Measurements from ENCODE around the gene DCAF5.

The DCAF5 gene

DNA sequence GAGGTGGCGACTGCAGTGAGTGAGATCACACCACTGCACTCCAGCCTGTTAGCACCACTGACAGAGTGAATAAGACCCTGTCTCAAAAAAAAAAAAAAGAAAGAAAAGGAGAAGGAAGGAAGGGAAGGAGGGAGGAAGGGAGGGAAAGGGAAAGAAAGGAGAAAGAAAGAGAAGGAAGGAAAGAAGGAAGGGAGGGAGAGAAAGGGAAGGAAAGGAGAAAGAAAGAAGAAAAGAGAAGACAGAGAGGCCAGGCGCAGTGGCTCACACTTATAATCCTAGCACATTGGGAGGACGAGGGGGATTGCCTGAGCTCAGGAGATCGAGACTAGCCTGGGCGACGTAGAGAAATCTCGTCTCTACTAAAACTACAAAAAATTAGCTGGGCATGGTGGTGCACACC, 13.2 kb downstream of the DCAF5 start:
- DNase-seq, result no peak

DNA sequence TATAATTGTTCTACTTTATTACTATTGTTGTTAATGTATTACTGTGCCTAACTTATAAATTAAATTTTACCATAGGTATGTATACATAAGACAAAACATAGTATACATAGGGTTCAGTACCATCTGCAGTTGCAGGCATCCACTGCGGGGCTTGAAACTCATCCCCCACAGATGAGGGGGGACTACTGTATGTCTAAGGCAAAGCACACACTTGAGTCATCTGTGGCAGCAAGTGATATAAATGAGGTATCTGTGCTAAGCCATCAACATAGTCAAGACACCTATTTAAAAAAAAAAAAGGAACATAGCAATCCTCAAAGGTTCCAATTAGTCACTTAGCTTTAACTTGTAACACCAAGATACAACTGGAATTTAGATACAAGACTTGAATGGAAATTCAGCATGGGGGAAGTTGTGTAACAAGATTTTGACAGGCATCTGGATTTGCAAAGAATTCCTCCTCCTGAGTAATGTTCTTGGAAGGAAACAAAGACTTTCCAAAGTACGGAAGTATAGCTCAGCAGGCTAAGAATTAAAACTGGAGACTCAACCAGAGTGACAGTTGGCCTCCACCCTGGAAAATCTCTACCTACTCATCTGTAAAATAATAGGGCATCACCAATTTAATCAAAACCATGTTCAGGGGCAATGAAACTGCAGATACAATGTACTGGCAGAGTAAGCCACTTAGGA, 14.9 kb downstream of the DCAF5 start:
- no peak for DNase-seq

DNA sequence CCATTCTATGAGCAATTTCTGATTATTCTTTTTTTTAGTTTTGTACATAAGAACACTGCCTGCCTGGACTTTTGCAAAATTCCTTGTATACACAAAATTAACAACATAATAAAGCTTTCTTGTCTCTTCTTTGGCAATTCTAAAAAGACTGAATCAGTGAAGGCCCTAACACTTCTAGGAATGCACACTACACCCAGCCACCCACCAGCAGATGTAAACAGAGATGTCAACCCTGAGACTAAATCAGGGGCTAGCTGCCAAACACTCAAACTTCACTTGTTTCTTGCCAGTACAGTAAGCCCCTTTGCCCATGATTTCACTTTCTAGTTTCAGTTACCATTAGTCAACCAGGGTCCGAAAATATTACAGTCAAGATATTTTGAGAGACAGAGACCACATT, 15.5 kb downstream of the DCAF5 start:
- DNase-seq, result no peak

DNA sequence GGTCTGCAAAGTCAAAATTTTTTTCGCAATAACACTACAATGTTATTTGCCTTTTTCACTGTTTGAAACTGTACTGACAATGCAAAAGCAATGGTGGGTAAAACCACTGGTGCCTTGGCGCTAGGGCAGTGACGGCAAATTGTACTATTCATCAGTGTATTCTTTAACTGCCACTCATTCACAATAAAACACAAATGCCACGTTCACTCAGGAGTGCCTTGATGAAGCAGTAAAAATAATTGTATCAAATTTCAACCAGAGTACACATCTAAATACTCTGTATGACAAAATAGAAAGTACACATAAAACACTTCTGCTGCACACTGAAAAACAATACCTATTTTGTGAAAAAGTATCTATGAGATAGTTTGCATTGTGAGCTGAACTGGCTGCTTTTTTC, 17.8 kb downstream of the DCAF5 start:
- DNase-seq, result no peak

DNA sequence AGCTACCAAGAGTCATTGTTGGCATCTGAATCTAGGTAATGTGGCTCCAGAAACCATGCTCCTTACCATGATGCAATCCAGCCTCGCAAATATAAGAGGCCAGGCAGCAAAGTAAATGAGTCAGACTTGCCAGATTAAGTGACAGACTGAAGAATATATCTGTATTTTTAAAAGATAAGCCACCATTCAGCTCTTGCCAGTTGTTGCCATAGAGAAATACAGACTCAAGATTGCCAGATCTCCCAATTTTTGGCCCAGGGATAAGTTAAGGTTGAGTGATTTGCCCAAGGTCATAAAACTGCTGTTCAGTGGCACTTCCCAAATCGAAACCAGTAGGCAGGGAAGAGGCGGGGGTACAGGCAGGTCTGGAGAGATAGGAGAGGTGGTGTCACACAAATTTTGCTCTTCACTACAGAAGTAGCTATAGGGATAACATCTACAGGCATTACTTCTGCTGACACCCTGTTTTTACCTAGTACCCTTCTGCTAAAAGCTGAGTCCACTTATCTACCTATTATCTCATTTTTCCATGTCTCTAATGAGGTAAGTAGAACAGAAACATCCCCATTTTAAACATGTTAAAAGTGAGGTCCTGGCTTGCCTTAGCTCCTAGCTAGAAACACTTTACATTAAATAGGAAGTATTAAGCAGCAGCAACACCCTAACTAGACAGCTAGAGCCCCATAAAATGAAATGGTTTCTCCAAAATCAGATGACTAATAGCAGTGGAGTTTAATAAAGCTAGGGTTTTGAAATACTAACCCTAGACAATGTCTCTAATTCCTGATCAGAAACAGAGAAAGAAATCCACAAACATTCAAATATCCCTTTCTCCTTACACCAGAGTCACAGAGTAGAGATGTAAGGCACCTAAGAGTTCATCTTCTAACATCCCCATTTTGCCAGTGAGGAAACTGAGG, 19.5 kb downstream of the DCAF5 start:
- no peak for DNase-seq

DNA sequence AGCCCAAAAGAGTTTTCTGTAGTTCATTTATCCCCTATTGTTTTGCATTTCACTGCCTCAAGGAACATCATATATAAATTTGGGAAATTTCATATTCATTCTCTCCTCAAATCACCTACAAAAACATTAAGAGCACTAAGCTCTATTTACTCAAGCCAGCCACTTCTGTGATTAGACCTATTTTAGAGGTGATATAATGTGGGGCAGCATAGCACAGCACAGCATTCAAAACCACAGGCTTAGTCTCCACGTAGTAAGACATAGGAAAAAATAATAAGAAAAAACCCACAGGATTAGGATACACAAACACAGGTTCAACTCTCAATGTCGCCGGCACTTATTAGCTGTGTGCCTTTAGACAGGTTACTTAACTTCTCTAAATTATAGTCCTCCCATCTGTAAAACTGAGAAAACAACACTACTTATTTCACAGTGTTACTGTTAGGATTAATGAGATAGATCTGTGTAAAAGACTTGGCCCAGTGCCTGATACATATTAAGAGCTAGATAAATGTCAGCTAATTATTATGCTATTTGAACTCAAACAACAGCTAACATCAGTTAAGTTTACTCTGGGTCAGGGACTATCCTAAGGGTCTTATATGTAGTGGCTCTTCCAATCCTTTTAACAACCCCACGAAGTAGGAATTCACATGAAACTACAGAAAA, 20.3 kb downstream of the DCAF5 start:
- no peak for DNase-seq

DNA sequence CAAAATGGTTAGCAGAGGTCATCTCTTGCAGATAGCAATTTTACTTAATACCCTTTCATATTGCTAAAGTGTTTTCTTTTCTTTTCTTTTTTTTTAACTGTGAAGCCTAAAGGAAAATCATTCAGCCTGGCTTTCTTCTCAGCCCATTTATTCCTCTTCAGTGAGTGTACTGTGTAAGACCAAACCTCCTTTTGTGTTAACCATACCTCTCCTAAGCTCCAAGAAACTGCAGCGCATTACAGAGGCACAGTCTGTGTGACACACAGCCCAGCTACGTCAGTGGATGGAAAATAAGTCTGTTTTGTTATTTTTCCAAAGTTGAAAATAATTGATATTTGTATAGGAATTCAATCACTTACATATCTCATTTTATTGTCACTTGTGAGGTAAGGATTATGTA, 21.7 kb downstream of the DCAF5 start:
- no peak for DNase-seq

DNA sequence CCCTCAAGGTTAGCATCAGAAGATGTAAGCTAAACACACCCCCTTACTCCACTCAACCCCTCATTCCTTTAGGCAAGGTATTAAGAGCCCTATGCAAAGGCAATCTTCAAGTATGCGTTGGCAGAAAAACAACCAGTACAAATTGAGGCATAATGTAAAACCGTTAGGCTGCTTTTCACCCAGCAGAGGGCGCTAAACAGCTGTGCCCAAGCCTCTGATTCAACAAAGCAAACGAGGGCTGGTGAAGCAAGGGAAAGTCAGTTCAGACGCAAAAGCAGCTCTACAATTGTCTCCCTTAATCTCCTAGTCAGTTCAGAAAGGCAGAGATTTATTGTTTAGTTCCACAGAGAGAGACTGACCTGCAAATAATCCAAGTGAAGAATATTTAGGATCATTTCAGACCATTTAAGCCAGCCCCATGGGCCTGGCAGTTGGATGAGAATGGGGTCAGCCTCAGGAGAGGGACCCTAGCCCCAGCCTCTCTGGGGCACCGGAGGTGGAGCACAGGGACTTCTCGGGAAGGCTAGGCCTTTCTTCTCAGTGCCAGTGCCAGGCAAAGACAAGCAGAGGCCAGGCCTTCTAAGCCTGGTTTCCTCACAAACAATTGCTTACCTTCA, 23.5 kb downstream of the DCAF5 start:
- DNase-seq, result peak; percentile 63

DNA sequence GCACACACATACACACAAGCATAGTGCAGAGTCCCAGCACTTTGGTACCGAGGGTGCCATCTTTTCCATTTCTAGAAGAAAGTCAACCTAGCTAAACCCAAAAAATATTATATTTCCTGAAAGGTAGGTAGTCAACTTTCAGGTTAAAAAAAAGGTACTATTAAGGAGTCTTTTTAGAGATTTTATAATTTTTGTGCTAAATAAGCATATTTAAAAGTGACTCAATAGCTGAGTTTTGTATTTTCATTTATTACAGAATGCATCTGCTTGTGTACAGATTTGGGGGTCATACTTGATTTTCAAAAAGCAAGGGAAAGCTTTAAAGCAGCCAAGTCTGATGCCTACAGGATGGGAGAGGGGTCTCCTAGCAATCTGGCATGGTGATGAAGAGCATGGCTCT, 34.6 kb downstream of the DCAF5 start:
- no peak for DNase-seq

DNA sequence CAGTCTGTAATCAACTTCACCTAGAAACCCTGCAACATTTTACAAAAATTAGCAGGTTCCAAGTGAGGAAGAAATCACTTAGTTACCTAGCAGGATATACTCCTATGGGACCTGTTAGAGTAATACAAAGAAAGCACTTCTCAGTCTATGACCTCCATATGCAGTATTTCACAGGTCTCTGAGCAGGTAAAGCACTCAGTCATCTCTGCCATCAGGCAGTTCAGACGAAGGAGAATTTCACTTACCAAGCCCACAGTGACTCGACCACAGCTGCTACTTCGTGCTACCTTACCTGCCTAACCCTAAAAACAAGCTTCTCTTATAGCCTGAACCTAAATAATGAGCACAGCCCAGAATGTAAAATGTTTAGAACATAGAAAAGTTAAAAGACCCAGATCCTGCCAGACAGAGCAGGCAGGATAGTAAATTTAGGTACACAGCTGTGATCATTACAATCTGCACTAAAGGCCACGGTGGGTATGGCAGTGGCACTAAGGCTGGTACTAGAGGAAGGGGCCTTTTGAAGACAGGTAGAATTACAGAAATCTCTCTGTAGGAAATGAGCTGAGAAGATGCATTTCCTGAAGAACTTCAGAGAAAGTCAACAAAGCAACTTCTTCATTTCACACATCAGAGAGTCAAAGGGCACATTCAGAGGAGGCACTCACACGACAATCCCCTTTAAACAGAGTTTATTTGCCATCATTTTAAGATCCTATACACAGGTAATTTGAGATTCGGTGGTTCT, 35.7 kb downstream of the DCAF5 start:
- DNase-seq, result no peak

DNA sequence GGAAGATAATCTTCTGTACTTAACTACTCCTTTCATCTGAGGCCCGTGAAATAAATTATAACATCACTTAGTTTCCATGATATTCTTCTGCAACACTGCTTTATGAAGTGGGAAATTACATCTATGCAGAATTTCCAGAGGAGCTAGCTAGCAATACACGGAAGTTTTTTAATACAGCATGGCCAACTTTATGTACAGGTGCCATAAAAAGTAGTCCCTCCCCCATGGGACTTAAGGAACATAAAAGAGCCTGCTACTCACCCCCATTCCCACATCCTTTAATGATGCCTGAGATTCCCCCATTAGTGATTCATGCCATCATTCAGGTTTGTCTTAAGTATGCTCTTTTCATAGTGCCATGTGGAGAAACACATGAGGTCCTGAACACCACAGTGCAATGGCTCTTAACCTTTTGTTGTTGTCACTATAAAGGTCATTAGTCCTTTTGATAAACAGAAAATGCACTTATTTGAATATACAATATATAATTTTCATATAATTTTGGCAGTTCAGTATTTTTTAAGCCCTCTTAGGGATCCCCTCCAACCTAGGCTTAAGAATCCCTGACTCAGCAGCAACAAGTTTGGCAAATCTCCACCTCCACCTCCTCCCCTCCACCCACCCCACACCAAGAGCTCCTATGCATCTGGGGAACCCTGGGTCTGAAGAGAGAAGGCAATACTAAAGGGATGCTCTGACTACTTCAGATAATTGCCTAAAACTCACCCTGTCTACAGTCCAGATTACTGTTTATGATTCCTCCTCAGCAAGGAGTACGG, 37.3 kb downstream of the DCAF5 start:
- DNase-seq, result no peak

DNA sequence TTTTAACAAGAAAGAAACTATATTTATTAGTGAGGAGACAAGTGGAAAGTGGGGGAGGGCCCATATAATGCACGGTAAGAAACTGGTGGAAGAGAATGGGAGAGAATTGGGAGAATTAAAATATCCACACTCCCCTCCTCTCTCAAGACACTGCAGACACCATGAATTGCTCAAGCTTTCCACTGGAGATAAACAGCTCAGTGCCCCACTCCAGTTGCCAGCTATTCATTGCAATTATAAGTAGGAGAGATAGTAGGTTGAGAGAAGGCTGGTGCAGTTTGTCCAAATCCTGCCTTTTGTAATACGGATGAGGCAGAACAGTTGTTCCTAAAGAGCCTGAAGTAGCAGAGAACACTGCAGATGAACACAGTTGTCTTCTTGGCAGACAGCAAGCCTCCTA, 38.2 kb downstream of the DCAF5 start:
- DNase-seq, result no peak

DNA sequence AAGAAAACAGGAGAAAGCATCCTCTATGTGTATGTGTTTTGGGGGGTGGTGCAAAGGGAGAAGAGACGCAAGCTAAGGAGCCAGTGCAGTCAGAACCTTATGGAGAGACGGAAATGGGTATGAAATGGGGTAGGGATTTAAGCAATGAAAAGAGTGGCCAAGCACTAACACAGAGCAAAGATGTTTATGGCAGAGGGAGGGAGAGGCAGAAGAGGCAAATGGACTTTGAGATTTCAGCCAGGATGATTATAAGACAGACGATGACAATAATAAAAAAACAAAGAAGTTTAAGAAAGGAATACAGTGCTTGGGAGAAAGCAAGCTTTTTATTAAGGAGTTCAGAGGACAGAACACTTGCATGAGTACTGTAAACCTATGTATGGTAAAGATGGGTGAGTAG, 44.6 kb downstream of the DCAF5 start:
- no peak for DNase-seq

DNA sequence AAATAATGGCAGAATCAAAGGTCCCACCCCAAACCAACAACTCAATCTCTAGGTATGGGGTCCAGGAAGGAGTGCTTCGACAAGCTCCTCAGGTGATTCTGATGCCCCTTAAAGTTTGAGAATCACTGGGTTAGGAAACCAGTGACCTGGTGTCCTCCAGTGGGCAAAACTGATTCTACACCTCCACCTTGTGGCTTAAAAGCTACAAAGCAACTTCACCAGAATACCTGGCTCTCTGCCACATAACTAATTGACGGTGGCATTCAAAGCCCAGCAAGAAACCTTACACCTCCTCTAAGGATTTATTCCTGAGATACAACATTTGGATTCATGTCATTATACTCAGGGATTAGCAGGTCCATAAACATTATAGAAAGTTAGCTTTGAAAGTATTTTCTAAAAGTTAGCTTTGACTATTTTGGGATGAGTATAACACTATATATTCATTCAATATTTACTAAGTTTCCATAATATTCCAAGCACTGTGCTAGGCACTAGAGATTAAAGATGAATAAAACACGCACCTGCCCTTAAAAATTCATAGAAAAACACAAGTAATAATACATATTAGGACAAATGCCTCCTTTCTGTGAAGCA, 45.4 kb downstream of the DCAF5 start:
- DNase-seq, result no peak

DNA sequence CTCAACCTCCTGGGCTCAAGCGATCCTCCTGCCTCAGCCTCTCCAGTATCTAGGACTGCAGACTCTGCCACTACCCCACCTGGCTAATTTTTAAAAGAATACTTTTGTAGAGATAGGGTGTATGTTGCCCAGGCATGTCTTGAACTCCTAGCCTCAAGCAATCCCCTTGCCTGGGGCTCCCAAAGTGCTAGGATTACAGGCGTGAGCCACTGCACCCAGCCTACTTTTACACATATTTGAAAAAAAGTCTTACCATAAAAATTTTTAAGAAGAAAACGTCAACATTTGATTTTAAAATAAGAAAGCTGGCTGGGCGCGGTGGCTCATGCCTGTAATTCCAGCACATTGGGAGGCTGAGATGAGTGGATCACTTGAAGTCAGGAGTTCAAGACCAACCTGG, 46.5 kb downstream of the DCAF5 start:
- DNase-seq, result no peak

DNA sequence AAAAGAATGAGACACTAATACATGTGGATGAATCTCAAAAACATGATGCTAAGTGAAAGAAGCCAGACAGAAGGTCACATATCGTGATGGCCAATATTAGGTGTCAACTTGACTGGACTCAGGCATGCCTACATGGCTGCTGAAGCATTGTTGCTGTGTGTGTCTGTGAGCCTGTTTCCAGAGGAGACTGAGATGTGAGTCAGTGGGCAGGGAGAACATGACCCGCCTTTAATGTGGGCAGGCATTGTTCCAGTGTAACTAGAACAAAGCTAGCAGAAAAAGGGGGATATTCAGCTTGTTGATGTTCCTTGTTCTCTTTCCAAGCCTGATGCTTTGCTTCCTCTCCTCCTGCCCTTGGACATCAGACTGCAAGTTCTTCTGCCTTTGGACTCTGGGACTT, 47.6 kb downstream of the DCAF5 start:
- DNase-seq, result no peak

DNA sequence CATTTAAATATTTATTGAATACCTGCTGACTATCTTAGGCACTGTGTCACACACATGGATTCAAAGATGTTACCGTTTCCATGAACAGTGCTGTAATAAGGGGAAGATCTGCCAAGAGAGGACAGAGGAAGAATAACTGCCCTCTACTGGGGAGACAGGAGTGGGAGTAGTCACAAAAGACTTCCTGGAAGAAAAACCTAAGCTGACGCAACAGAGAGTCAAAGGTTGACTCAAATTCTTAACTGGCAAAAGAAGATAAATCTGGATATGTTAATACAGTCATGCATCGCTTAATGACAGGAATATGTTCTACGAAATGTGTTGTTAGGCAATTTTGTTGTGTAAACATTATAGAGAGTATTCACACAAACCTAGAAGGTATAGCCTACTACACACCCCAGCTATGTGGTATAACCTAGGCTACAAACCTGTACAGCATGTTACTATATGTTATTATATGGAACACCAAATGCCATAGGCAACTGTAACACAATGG, 51.5 kb downstream of the DCAF5 start:
- DNase-seq, result no peak

DNA sequence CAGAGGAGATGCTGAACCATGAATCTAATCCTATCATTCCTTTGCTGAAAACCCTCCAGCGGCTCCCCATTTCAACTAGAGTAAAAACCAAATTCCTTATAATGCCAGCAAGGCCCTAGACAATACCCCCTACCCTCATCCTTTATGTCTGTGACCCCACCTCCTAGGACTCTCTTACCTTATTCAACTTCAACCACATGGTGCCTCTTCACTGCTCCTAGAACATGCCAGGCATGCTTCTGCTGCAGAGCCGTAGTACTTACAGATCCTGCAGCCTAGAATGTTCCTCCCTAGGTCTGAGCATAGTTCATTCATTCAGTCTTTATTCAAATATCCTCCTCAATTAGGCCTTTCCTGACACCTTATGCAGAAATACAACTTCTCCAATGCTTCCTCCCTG, 54.9 kb downstream of the DCAF5 start:
- DNase-seq, result no peak

DNA sequence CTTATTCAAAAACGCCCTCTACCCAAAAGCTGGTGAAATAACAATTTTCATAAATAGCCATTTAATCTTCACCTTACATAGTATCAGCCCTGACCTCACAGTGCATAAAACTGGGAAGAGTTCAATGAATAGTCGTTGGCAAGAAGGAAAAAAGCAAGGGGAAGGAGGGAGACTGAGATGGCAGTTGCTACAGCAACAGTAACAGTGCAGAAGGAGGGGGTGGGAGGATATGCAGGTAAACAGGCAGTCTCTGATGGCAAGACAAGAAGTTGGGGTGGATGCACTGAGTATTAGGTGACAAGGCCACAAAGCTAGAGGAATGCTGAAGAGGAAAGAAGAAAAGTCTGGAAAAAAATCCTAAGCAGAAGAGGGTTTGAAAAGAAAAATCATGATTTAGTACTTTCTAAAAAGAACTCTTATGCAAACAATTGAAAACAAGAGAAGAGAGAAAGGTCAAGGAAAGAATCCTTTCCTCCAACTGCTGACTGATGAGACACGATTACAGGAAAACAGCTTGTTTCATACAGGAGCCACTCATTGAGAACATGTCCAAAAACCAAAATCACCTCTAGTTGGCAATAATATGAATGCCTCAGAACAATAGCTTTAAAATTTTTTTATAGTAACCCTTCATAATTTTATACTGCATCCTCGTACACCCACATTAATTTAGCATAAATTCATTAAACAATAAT, 56.0 kb downstream of the DCAF5 start:
- no peak for DNase-seq

DNA sequence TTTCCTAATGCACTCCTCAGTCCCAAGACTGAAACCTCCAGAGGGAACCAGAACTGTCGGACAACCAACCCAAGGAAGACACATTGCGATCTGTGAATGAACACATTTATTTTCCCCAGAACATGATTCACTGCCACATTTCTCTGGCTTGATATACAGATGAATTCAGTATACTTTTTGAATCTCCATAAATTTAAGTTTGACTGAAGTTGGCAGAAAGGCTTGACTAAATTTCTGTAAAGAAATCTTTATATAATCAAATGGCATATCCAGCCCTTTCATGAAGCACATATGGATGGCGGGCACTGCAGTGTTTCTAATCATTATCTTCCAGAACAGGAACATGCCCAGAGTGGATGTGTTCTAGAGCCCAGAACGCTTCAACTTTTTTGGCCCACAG, 56.7 kb downstream of the DCAF5 start:
- DNase-seq, result no peak

DNA sequence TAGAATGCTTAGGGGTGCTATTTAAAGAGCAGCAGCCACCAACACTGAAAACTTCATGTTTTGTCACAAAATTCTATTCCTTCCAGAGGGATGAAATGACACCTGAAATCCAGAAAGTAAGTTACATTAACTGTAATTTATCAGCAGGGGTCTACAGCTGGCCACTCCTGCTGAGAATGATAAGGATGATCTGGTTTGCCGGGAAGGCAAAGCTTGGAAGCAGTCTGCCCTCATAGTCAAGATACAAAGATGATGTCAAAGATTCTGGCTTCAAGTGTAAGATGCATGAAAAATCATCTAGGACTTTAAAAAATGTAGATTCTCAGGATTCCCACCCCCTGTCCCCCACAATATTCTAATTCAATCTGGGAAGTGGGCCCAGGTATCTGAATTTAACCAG, 58.4 kb downstream of the DCAF5 start:
- DNase-seq, result no peak

Measured in T-helper 9 cell (primary cell).